ENCODE measurements around the gene PTGES.

The PTGES gene

DNA sequence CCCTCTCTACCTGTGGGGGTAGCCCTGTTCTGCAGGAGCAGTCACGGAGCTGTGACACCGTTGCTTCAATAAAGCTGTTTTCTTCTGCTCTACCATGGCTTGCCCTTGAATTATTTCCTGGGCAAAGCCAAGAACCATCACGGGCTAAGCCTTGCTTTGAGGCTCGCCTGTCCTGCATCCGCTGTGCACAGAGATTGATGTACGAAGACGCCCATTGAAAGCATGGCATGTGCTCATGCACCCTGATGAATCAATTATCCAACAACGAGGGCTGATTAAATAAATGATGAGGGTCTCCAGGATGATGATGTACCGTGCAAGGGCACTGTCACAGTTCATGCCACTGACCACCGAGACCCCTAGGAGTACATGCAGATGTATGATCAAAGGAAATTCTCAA lies 20.7 kb downstream of the PTGES start:
- no peak overlapping the region for H3K4me3 ChIP-seq
- peaks cover 0 to 4% of the 10 kb centered on the region in 2 donors for H3K27me3 ChIP-seq
- no peak overlapping the region for H3K27ac ChIP-seq
- DNase-seq, result no peak
- intact Hi-C loops (cut with DNase I; ENCODE audit: low total_unique reads), result no loop called here
- no peak for TF ChIP-seq CTCF (IDR thresholded peaks at IDR 0.05)
- H3K9me3 ChIP-seq, result no peaks in the 10 kb centered on the region
- H3K4me1 ChIP-seq, result peaks cover 0 to 7% (median 2%) of the 10 kb centered on the region in 4 donors
- no peaks in the 10 kb centered on the region for H3K36me3 ChIP-seq

DNA sequence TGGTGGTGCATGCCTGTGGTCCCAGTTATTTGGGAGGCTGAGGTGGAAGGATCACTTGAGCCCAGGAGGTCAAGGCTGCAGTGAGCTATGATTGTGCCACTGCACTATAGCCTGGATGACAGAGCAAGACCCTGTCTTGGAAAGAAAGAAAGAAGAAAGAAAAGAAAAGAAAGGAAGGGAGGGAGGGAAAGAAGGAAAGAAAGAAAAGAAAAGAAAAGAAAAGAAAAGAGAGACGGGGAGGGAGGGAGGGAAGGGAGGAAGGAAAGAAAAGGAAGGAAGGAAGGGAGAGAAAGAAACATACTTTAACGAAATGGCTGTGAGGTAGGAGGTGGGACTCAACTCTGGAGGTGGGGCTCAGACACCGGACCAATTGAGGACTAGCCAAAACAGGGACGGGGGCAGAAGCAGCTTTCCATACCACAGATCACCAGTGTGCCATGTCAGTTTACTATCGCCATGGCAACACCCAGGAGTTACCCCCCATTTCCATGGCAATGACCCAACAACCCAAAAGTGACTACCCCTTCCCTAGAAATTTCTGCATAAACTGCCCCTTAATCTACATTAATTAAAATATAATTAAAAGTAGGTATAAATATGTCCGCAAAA lies 21.3 kb downstream of the PTGES start:
- no peaks in the 10 kb centered on the region for H3K9me3 ChIP-seq
- H3K4me1 ChIP-seq, result peaks cover 0 to 9% (median 6%) of the 10 kb centered on the region in 4 donors
- no peak overlapping the region for H3K4me3 ChIP-seq
- TF ChIP-seq CTCF (IDR thresholded peaks at IDR 0.05), result no peak
- DNase-seq, result no peak
- no peak overlapping the region for H3K27ac ChIP-seq
- H3K36me3 ChIP-seq, result no peaks in the 10 kb centered on the region
- intact Hi-C loops (cut with DNase I; ENCODE audit: low total_unique reads), result no loop called here
- H3K27me3 ChIP-seq, result peaks cover 0 to 4% of the 10 kb centered on the region in 2 donors

DNA sequence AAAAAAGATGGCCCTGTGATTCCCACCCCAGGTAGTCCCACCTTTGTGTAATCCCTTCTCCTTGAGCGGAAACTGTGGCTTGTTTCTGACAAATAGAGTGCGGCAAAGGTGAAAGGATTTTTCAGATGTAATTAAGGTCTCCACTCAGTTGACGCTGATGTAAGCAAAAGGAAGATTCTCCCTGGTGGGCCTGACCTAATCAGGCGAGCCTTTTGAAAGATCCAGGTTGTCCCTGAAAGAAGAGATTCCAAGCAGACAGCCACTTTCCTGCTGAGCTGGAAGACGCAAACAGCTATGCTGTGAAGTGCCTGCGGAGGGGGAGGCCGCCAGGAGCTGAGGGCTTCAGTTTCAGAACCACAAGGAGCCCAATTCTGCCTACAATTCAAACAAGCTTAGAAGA lies 24.1 kb downstream of the PTGES start:
- Histone ChIP-seq H3K4me1 (peaks cover 0 to 31% (median 18%) of the 10 kb centered on the region in 4 donors), H3K9me3 (no peaks in the 10 kb centered on the region), H3K36me3 (no peaks in the 10 kb centered on the region), H3K27ac (no peak overlapping the region), H3K27me3 (no peaks in the 10 kb centered on the region), H3K4me3 (no peak overlapping the region)
- no peak for DNase-seq
- TF ChIP-seq CTCF (IDR thresholded peaks at IDR 0.05), result no peak
- intact Hi-C loops (cut with DNase I; ENCODE audit: low total_unique reads), result no loop called here

DNA sequence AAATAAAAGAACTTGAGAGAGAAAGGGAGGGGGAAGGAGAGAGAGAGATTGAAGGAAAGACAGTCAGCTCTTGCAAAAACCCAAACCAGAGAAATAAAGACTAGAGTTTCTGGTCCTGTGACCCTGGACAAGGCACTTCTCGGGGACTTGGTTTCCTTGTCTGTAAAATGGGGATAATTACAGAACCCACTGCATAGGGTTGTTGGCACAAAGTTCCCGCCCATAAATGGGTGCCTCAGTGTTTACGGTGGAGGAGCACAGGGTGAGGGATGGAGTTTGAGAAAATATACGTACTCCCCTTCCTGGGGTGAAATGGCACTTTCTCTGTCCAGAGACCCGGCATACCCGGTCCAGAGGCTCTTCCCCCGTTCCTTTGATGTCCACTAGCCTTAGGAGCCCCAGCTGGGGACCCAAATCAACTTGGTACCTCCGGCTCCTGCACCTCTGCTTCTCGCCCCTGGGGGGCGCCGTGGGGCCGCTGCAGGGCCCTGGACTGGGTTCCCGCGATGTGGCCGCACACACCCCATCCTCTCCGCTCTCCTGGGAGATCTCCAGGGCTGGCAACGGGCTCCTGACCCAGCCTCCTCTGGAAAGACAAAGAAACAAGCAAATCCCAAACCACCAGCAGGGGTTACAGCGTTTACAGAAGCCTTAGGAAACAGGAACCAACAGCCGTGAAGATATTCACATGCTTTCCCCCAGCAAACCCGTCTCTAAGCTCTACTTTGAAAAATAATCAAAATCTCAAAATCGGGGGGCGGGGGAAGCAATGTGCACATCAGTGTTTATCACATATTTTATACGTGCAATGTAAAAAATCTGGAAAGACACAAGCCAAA lies 26.3 kb downstream of the PTGES start:
- Histone ChIP-seq H3K4me3 (peak overlapping the region; percentile 7 to 34), H3K36me3 (peaks cover 0 to 10% (median 9%) of the 10 kb centered on the region in 3 donors), H3K27ac (peak overlapping the region; percentile 63), H3K4me1 (peaks cover 0 to 31% (median 18%) of the 10 kb centered on the region in 4 donors), H3K9me3 (no peaks in the 10 kb centered on the region), H3K27me3 (no peaks in the 10 kb centered on the region)
- intact Hi-C loops (cut with DNase I; ENCODE audit: low total_unique reads), result no loop called here
- peak; percentile 91 to 98 for TF ChIP-seq CTCF (IDR thresholded peaks at IDR 0.05)
- DNase-seq, result peak; percentile 84 to 92

DNA sequence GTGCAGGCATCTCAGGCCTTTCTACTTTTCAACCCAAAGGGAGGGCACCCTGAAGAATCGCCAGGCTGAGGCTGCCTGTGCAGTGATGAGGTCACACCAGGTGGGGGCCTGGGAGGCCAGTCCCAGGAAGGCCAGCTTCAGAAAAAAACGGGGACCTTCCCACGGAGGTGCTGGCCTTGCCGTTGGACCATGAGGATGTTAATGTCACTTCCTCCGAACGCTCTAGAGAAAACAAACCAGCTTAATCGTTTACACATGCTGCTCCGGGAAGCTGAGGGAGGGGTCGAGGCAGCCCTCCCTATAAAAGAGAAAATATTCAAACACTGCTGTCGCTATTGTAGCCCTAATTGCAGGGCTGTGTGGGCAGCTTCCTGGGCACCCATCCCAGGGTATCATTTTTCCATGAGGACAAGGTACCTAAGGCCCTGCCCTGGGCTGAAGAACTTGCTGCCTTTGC lies 27.0 kb downstream of the PTGES start:
- DNase-seq, result no peak
- intact Hi-C loops (cut with DNase I; ENCODE audit: low total_unique reads), result no loop called here
- no peaks in the 10 kb centered on the region for H3K9me3 ChIP-seq
- peaks cover 0 to 31% (median 18%) of the 10 kb centered on the region in 4 donors for H3K4me1 ChIP-seq
- no peaks in the 10 kb centered on the region for H3K27me3 ChIP-seq
- peaks cover 0 to 14% (median 9%) of the 10 kb centered on the region in 3 donors for H3K36me3 ChIP-seq
- no peak overlapping the region for H3K4me3 ChIP-seq
- no peak for TF ChIP-seq CTCF (IDR thresholded peaks at IDR 0.05)
- H3K27ac ChIP-seq, result peak overlapping the region; percentile 63

All from tibial artery (tissue), 4 donors.